Neural progenitor cell (in vitro differentiated cells): ENCODE results near the gene EFCC1. TPM values are rescaled to one million over a fixed set of nuclear protein-coding genes. Genes with fewer than 3 reads are reported as not detected.

ENCODE experiments used
- DNase-seq: peaks from one replicate; pipeline ENCODE4 v3.0.0-alpha.2; 2016; ENCODE audit warnings: low spot score
- H2AFZ ChIP-seq: fragments of 200-600 bp; sonication (generic); replicated peaks from 2 replicates; pipeline ENCODE4 v1.6.1; 2016; ENCODE audit warnings: antibody characterized with exemption
- H3F3A ChIP-seq: fragments of 200-600 bp; sonication (generic); 2 replicates; pipeline ENCODE4 v1.6.1; 2016; ENCODE audit warnings: antibody characterized with exemption, low read depth
- H3K27ac ChIP-seq: fragments of 200-600 bp; sonication (generic); 2 replicates; pipeline ENCODE4 v1.5.1; 2016; ENCODE audit warnings: mild to moderate bottlenecking
- H3K27me3 ChIP-seq: fragments of 200-600 bp; sonication (generic); 2 replicates; pipeline ENCODE4 v1.6.1; 2016; ENCODE audit warnings: mild to moderate bottlenecking, moderate library complexity
- H3K36me3 ChIP-seq: fragments of 200-600 bp; sonication (generic); 2 replicates; pipeline ENCODE4 v1.5.1; 2016
- H3K4me1 ChIP-seq: fragments of 200-600 bp; sonication (generic); 2 replicates; pipeline ENCODE4 v1.6.1; 2016; ENCODE audit warnings: mixed run types
- H3K4me2 ChIP-seq: fragments of 200-600 bp; sonication (generic); 2 replicates; pipeline ENCODE4 v1.6.1; 2016
- H3K4me3 ChIP-seq: fragments of 200-600 bp; sonication (generic); 2 replicates; pipeline ENCODE4 v1.5.1; 2016
- H3K79me2 ChIP-seq: fragments of 200-600 bp; sonication (generic); 2 replicates; pipeline ENCODE4 v1.6.1; 2016; ENCODE audit warnings: low read depth
- H3K9ac ChIP-seq: fragments of 200-600 bp; sonication (generic); 2 replicates; pipeline ENCODE4 v1.6.1; 2016
- H3K9me3 ChIP-seq: fragments of 200-600 bp; sonication (generic); 2 replicates; pipeline ENCODE4 v1.5.1; 2016; ENCODE audit warnings: low read depth
- H4K20me1 ChIP-seq: fragments of 200-600 bp; sonication (generic); 2 replicates; pipeline ENCODE4 v1.6.1; 2016; ENCODE audit warnings: low read depth
- H3K27ac Mint-ChIP-seq: 3 replicates; pipeline ENCODE4 v1.8.0; 2021; ENCODE audit warnings: mixed read lengths
- H3K27me3 Mint-ChIP-seq: 2 replicates; pipeline ENCODE4 v1.8.0; 2022; ENCODE audit warnings: low read depth, mild to moderate bottlenecking, inconsistent platforms, moderate library complexity, mixed read lengths; ENCODE audit not compliant: insufficient read depth
- H3K36me3 Mint-ChIP-seq: 3 replicates; pipeline ENCODE4 v1.8.0; 2021; ENCODE audit warnings: mixed read lengths
- H3K4me1 Mint-ChIP-seq: 3 replicates; pipeline ENCODE4 v1.8.0; 2021; ENCODE audit warnings: mixed read lengths
- H3K4me3 Mint-ChIP-seq: 3 replicates; pipeline ENCODE4 v1.8.0; 2021; ENCODE audit warnings: mild to moderate bottlenecking, moderate library complexity, mixed read lengths
- H3K9me3 Mint-ChIP-seq: 3 replicates; pipeline ENCODE4 v1.8.0; 2020; ENCODE audit warnings: mixed read lengths
- CTCF ChIP-seq: fragments of 200-600 bp; sonication (generic); IDR thresholded peaks from 2 replicates; pipeline ENCODE4 v1.5.1; 2017; ENCODE audit warnings: antibody characterized with exemption, mild to moderate bottlenecking
- EZH2 ChIP-seq: fragments of 200-600 bp; sonication (generic); IDR thresholded peaks from 2 replicates; pipeline ENCODE4 v1.6.1; 2017; ENCODE audit warnings: antibody characterized with exemption, mild to moderate bottlenecking, moderate library complexity
- EZH2phosphoT487 ChIP-seq: fragments of 200-600 bp; sonication (generic); IDR thresholded peaks from 2 replicates; pipeline ENCODE4 v1.6.1; 2017; ENCODE audit warnings: antibody characterized with exemption
- total RNA-seq: library from RNA; depleted of rRNA; stranded (reverse); fragments of >200 nt; gene quantifications from 2 replicates; pipeline ENCODE4 v1.2.3, GENCODE V29; 2015; ENCODE audit warnings: low replicate concordance

Gene EFCC1
- total RNA-seq, 1 donor from 2014 or later: 1.1 TPM

DNA sequence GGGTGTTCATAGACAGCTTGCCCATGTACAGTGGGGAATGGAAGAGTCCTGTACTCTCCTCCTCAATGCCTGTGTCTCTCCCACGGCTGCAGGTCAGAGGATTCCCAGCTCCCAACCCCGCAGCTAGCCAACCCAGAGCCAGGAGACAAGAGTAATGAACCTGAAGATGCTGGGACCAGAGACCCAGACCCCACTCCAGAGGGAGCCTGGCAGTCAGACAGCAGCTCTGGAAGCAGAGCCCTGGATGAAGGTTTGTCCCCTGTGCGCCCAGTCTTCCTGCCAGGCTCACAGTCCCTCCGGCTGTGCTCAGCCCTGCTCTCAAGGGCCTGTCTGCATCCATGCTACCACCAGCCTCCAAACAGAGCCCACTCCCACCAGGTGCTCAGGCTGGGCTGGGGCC, 29.5 kb downstream of the EFCC1 start:
- Histone ChIP-seq H3K9ac (no peak overlapping the region), H2AFZ (no peak overlapping the region), H3K27ac (no peak overlapping the region), H3F3A (peaks cover 2% of the 10 kb centered on the region), H3K36me3 (no peaks in the 10 kb centered on the region), H3K4me2 (no peak overlapping the region), H3K4me1 (peaks cover 5% of the 10 kb centered on the region), H3K4me3 (no peak overlapping the region), H3K79me2 (no peaks in the 10 kb centered on the region), H3K27me3 (peaks cover 27% of the 10 kb centered on the region), H4K20me1 (no peaks in the 10 kb centered on the region), H3K9me3 (no peaks in the 10 kb centered on the region)
- no peaks in the 10 kb centered on the region for H3K9me3 Mint-ChIP-seq
- TF ChIP-seq EZH2 (no peak), EZH2phosphoT487 (no peak), CTCF (no peak)
- no peak overlapping the region for H3K27ac Mint-ChIP-seq
- no peak overlapping the region for H3K4me3 Mint-ChIP-seq
- DNase-seq: no peak
- H3K27me3 Mint-ChIP-seq: no peaks in the 10 kb centered on the region
- peaks cover 17% of the 10 kb centered on the region for H3K4me1 Mint-ChIP-seq
- peaks cover 20% of the 10 kb centered on the region for H3K36me3 Mint-ChIP-seq

- H3K36me3 ChIP-seq: no peaks in the 10 kb centered on the region
- Mint-ChIP-seq H3K27ac (peak overlapping the region; percentile 53), H3K4me3 (no peak overlapping the region), H3K36me3 (peaks cover 20% of the 10 kb centered on the region), H3K9me3 (no peaks in the 10 kb centered on the region), H3K27me3 (no peaks in the 10 kb centered on the region), H3K4me1 (peaks cover 6% of the 10 kb centered on the region)
- H3F3A ChIP-seq: no peaks in the 10 kb centered on the region
- no peak overlapping the region for H2AFZ ChIP-seq
- H3K9me3 ChIP-seq: no peaks in the 10 kb centered on the region
- H3K4me1 ChIP-seq: peaks cover 2% of the 10 kb centered on the region
- H3K9ac ChIP-seq: no peak overlapping the region
- H3K4me2 ChIP-seq: no peak overlapping the region
- H3K27ac ChIP-seq: no peak overlapping the region
- TF ChIP-seq CTCF: no peak
- TF ChIP-seq EZH2phosphoT487: no peak
- no peak for TF ChIP-seq EZH2
- H4K20me1 ChIP-seq: no peaks in the 10 kb centered on the region
- no peaks in the 10 kb centered on the region for H3K79me2 ChIP-seq
- peaks cover 16% of the 10 kb centered on the region for H3K27me3 ChIP-seq
- DNase-seq: no peak
- no peak overlapping the region for H3K4me3 ChIP-seq
Observed at GRCh38 chr3:129031476-129032215, 30.5 kb downstream of the EFCC1 start.

DNA sequence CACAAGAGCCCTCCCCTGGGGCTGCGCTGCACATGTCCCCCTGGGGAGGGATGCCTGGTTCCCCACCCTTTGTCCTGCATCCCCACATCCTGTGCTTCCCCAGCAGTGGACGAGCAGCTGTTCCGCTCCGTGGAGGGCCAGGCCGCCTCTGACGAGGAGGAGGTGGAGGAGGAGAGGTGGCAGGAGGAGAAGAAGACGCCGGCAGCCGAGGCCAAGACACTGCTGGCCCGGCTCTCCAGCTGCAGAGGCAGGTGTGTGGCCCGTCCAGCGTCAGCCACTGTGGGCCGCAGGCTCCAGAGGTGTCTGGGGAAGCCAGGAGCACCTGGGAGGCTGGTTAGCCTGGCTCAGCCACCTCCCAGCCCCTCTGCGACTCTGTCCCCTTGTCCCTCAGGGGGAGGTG, 31.6 kb downstream of the EFCC1 start:
- Mint-ChIP-seq H3K27me3 (no peaks in the 10 kb centered on the region), H3K27ac (no peak overlapping the region), H3K9me3 (no peaks in the 10 kb centered on the region), H3K4me3 (no peak overlapping the region), H3K36me3 (peaks cover 20% of the 10 kb centered on the region), H3K4me1 (peaks cover 3% of the 10 kb centered on the region)
- Histone ChIP-seq H3K79me2 (no peaks in the 10 kb centered on the region), H3K27ac (no peak overlapping the region), H3K27me3 (peaks cover 9% of the 10 kb centered on the region), H2AFZ (no peak overlapping the region), H3F3A (no peaks in the 10 kb centered on the region), H4K20me1 (no peaks in the 10 kb centered on the region), H3K9me3 (no peaks in the 10 kb centered on the region), H3K9ac (no peak overlapping the region), H3K4me3 (no peak overlapping the region), H3K36me3 (no peaks in the 10 kb centered on the region), H3K4me1 (no peaks in the 10 kb centered on the region), H3K4me2 (no peak overlapping the region)
- no peak for DNase-seq
- TF ChIP-seq CTCF: no peak
- TF ChIP-seq EZH2: no peak
- no peak for TF ChIP-seq EZH2phosphoT487
